GM12892 (cell line): ENCODE data around the gene NAGS.

ENCODE experiments used
- POLR2A ChIP-seq: IDR thresholded peaks from 2 replicates; pipeline ENCODE4 v1.6.1; 2011; ENCODE audit warnings: low read depth, low read length, control low read depth
- POLR2AphosphoS5 ChIP-seq: IDR thresholded peaks from 2 replicates; pipeline ENCODE4 v1.6.1; 2011; ENCODE audit warnings: low read depth, low read length, control low read depth

DNA sequence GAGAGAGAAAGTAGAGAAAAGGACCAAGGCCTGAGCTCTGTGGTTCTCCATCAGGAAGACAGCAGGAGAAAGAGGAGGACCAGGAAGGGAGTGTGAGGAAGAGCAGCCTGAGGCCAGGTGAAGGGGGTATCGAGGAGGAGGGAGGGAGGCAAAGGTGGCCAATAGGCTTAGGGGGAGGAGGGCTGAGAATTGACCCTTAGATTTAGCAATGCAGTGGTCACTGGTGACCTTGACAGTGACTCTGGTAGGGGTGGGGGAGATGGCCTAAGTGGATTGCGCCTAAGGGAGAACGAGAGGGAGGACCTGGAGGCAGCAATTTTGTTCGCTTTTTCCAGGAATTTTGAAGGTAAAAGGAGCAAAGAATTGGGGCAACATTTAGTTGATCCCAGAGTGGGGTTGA, 5.4 kb upstream of the NAGS start:
- TF ChIP-seq POLR2A (no peak), POLR2AphosphoS5 (no peak)
